Umbilical cord (tissue), 2 donors: ENCODE data around the gene MOXD1. TPM values are rescaled to one million over a fixed set of nuclear protein-coding genes. Genes with fewer than 3 reads are reported as not detected.
"Not testable (repeated sequence)": the region's sequence is repeated elsewhere in the genome, so short reads cannot be mapped to it uniquely, and the experiment has no call there.

ENCODE experiments used
- DNase-seq: peaks from one replicate; pipeline ENCODE4 v3.0.0-alpha.2; 2015; ENCODE audit warnings: low spot score
- total RNA-seq: library from RNA; depleted of rRNA; stranded (reverse); fragments of >200 nt; gene quantifications from one replicate; pipeline ENCODE4 v1.2.3, GENCODE V29; 2014; ENCODE audit warnings: low replicate concordance; ENCODE audit not compliant: insufficient read depth

Gene MOXD1
- total RNA-seq, 1 donor from 2014 or later = 3.4 TPM

- no peak for DNase-seq
Observed at GRCh38 chr6:132282696-132283095, 118.6 kb downstream of the MOXD1 start.

- DNase-seq = no peak
Observed at GRCh38 chr6:132280436-132280835, 120.8 kb downstream of the MOXD1 start.

- DNase-seq = peak; percentile 83
Observed at GRCh38 chr6:132279592-132280139, 121.6 kb downstream of the MOXD1 start.

- no peak for DNase-seq
Observed at GRCh38 chr6:132275066-132275970, 126.0 kb downstream of the MOXD1 start.

- DNase-seq = no peak
Observed at GRCh38 chr6:132272776-132273175, 128.5 kb downstream of the MOXD1 start.

- no peak for DNase-seq
Observed at GRCh38 chr6:132270726-132271402, 130.4 kb downstream of the MOXD1 start.

- not testable (repeated sequence) for DNase-seq
Observed at GRCh38 chr6:132268666-132269065, 132.6 kb downstream of the MOXD1 start.

- no peak for DNase-seq
Observed at GRCh38 chr6:132268209-132268608, 133.1 kb downstream of the MOXD1 start.

- peak; percentile 92 for DNase-seq
Observed at GRCh38 chr6:132265451-132266097, 135.7 kb downstream of the MOXD1 start.

GRCh38 chr6:132264021-132264500 is 137.2 kb downstream of the MOXD1 start:
- DNase-seq = peak; percentile 90

- no peak for DNase-seq
Observed at GRCh38 chr6:132261354-132261753, 139.9 kb downstream of the MOXD1 start.

GRCh38 chr6:132259070-132259469 is 142.2 kb downstream of the MOXD1 start:
- no peak for DNase-seq

- DNase-seq = no peak
Observed at GRCh38 chr6:132257561-132257960, 143.7 kb downstream of the MOXD1 start.

- no peak for DNase-seq
Observed at GRCh38 chr6:132256457-132256856, 144.8 kb downstream of the MOXD1 start.

GRCh38 chr6:132253906-132254305 is 147.4 kb downstream of the MOXD1 start:
- DNase-seq = no peak

GRCh38 chr6:132253211-132253610 is 148.1 kb downstream of the MOXD1 start:
- DNase-seq = no peak

- no peak for DNase-seq
Observed at GRCh38 chr6:132252113-132252512, 149.2 kb downstream of the MOXD1 start.

GRCh38 chr6:132251711-132252110 is 149.6 kb downstream of the MOXD1 start:
- DNase-seq = no peak

- DNase-seq = no peak
Observed at GRCh38 chr6:132247381-132248159, 153.7 kb downstream of the MOXD1 start.

GRCh38 chr6:132246632-132247270 is 154.5 kb downstream of the MOXD1 start:
- no peak for DNase-seq
